Chondrocyte (in vitro differentiated cells): ENCODE measurements around the gene RPL18A. TPM values are rescaled to one million over a fixed set of nuclear protein-coding genes. Genes with fewer than 3 reads are reported as not detected.

Experiments used
- DNase-seq: peaks from one replicate; pipeline ENCODE4 v3.0.0; 2021; ENCODE audit warnings: mixed read lengths, low spot score
- H3K27ac Mint-ChIP-seq: one replicate; pipeline ENCODE4 v1.8.0; 2021; ENCODE audit warnings: mild to moderate bottlenecking, moderate library complexity, mixed read lengths; ENCODE audit not compliant: unreplicated experiment
- H3K27me3 Mint-ChIP-seq: 2 replicates; pipeline ENCODE4 v1.8.0; 2021; ENCODE audit warnings: low read depth, mixed read lengths
- H3K36me3 Mint-ChIP-seq: 2 replicates; pipeline ENCODE4 v1.8.0; 2021; ENCODE audit warnings: low read depth, mixed read lengths
- H3K4me1 Mint-ChIP-seq: 2 replicates; pipeline ENCODE4 v1.8.0; 2021; ENCODE audit warnings: low read depth, mild to moderate bottlenecking, mixed read lengths
- H3K4me3 Mint-ChIP-seq: one replicate; pipeline ENCODE4 v1.8.0; 2021; ENCODE audit warnings: mild to moderate bottlenecking, moderate library complexity, mixed read lengths; ENCODE audit not compliant: unreplicated experiment
- H3K9me3 Mint-ChIP-seq: 2 replicates; pipeline ENCODE4 v1.8.0; 2021; ENCODE audit warnings: low read depth, mixed read lengths
- total RNA-seq: library from RNA; stranded (reverse); gene quantifications from 3 replicates; pipeline ENCODE4 v1.2.1, GENCODE V29; 2021
- TF ChIP-seq, protein P1 (sequence below): fragments of 200-600 bp; sonication (generic); IDR thresholded peaks from 2 replicates; pipeline ENCODE4 v1.5.0; 2021; ENCODE audit warnings: antibody characterized with exemption, mild to moderate bottlenecking, moderate library complexity

Gene RPL18A
- total RNA-seq, 1 donor from 2014 or later: 1,165 TPM

DNA sequence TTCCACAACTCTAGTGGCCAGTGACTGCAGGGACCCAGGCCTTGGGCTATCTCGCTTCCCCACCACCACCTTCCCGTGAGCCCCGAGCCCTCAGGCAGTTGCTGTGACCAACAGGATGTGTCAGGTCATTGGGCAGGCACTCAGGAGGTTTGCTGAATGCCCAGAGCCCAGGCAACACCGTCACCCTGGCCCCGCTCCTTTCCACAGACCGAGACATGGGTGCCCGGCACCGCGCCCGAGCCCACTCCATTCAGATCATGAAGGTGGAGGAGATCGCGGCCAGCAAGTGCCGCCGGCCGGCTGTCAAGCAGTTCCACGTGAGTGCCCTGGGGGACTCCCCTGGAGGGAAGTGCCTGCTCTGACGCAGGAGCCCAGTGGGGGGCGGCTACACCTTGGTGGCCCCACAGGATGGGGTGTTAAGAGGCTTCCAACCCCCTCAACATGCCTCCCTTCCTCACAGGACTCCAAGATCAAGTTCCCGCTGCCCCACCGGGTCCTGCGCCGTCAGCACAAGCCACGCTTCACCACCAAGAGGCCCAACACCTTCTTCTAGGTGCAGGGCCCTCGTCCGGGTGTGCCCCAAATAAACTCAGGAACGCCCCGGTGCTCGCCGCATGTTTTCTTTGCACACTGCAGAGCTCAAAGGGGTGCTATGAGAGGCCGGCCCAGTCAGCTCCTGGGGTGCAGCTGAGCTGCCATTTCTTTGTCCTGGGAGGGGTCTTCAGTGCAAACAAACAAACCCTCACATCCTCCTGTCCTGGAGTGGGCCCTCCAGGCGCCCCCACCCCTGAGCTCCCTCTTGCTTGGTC is 3.2 kb downstream of the RPL18A start:
- no peaks in the 10 kb centered on the region for H3K9me3 Mint-ChIP-seq
- no peak overlapping the region for H3K4me3 Mint-ChIP-seq
- H3K27me3 Mint-ChIP-seq: no peaks in the 10 kb centered on the region
- TF ChIP-seq, protein P1, sequence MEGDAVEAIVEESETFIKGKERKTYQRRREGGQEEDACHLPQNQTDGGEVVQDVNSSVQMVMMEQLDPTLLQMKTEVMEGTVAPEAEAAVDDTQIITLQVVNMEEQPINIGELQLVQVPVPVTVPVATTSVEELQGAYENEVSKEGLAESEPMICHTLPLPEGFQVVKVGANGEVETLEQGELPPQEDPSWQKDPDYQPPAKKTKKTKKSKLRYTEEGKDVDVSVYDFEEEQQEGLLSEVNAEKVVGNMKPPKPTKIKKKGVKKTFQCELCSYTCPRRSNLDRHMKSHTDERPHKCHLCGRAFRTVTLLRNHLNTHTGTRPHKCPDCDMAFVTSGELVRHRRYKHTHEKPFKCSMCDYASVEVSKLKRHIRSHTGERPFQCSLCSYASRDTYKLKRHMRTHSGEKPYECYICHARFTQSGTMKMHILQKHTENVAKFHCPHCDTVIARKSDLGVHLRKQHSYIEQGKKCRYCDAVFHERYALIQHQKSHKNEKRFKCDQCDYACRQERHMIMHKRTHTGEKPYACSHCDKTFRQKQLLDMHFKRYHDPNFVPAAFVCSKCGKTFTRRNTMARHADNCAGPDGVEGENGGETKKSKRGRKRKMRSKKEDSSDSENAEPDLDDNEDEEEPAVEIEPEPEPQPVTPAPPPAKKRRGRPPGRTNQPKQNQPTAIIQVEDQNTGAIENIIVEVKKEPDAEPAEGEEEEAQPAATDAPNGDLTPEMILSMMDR: no peak
- no peak for DNase-seq
- peaks cover 25% of the 10 kb centered on the region for H3K4me1 Mint-ChIP-seq
- H3K27ac Mint-ChIP-seq: peak overlapping the region; percentile 12
- H3K36me3 Mint-ChIP-seq: peaks cover 18% of the 10 kb centered on the region

GRCh38 chr19:17863520-17864182 is 3.9 kb downstream of the RPL18A start:
- H3K36me3 Mint-ChIP-seq: peaks cover 18% of the 10 kb centered on the region
- H3K9me3 Mint-ChIP-seq: no peaks in the 10 kb centered on the region
- TF ChIP-seq, protein P1: no peak
- no peak for DNase-seq
- peaks cover 25% of the 10 kb centered on the region for H3K4me1 Mint-ChIP-seq
- peaks cover under 1% of the 10 kb centered on the region for H3K27me3 Mint-ChIP-seq
- H3K27ac Mint-ChIP-seq: peak overlapping the region; percentile 12
- no peak overlapping the region for H3K4me3 Mint-ChIP-seq

DNA sequence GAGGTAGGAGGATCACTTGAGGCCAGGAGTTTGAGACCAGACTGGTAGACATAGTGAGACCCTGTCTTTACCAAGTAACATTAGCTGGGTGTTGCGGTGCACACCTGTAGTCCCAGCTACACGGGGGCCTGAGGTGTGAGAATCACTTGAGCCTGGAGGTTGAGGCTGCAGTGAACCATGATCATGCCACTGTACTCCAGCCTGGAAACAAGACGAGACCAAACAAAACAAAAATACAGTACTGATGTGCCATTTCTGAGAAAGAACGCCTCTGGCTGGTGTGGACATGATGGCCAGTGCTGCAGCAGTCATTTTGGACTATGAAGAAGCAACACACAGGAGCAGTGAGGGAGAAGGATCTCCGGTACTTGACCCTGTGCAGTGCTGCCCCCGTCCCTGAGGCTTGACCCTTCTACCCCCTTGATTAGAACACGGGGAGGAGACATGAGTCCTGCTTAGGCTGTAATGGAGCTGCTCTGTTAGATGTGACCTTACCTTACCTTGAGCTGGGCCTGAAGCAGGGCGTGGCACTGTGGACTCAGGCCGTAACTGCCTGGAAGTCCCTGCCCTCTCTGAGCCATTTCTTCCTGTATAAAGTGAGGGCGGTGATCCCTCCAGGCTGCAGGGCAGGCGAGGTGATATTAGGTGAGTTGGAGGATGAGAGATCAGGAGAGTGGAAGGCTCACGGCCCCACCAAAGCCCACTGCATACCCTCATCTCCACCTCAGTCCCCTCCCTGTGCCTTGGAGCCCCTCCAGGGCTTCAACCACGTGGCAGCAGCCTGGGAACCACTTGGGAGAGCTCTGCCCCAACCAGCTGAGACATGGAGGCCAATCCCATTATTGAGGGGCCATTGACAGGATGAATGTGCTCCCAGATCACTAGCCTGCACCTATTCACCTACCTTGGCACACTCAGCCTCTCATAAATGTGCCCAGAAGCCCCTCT is 5.9 kb downstream of the RPL18A start:
- DNase-seq: no peak
- Mint-ChIP-seq H3K9me3 (no peaks in the 10 kb centered on the region), H3K27me3 (peaks cover 12% of the 10 kb centered on the region), H3K4me1 (peaks cover 16% of the 10 kb centered on the region), H3K4me3 (no peak overlapping the region), H3K27ac (peak overlapping the region; percentile 41), H3K36me3 (peaks cover 18% of the 10 kb centered on the region)
- TF ChIP-seq, protein P1: no peak

DNA sequence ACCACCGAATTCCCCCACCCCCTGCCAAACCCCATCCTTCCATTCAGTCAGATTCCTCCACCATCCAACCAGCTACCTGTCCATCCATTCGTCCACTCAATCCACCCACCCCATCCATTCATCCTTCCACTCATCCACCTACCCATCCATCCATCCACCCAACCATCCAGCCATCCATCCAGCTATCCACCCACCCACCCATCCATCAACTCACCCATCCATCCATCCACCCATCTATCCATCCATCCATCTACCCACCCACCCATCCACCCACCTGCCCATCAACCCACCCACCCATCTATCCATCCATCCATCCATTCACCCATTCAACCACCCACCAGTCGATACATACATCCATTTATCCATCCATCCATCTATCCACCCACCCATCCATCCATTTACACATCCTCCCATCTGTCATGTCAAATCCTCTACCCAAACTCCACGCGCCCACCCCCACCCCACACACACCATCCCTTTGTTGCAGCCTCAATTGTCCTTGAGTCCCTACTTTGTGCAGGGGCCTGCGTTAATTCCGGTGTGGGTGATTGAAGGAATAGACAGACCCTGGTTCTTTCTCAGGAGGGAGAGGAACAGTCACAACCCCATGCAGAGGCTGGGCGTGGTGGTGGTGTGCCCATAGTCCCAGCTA is 6.7 kb downstream of the RPL18A start:
- H3K36me3 Mint-ChIP-seq: peaks cover 14% of the 10 kb centered on the region
- H3K9me3 Mint-ChIP-seq: no peaks in the 10 kb centered on the region
- no peak overlapping the region for H3K4me3 Mint-ChIP-seq
- no peak for DNase-seq
- TF ChIP-seq, protein P1: no peak
- peaks cover 17% of the 10 kb centered on the region for H3K27me3 Mint-ChIP-seq
- no peak overlapping the region for H3K27ac Mint-ChIP-seq
- peaks cover 8% of the 10 kb centered on the region for H3K4me1 Mint-ChIP-seq
